ENCODE results near the gene PCSK4.

- TF ChIP-seq EP300 (IDR thresholded peaks at IDR 0.05) (no peak), POLR2A (IDR thresholded peaks at IDR 0.05) (no peak)
- TF ChIP-seq, protein P1, sequence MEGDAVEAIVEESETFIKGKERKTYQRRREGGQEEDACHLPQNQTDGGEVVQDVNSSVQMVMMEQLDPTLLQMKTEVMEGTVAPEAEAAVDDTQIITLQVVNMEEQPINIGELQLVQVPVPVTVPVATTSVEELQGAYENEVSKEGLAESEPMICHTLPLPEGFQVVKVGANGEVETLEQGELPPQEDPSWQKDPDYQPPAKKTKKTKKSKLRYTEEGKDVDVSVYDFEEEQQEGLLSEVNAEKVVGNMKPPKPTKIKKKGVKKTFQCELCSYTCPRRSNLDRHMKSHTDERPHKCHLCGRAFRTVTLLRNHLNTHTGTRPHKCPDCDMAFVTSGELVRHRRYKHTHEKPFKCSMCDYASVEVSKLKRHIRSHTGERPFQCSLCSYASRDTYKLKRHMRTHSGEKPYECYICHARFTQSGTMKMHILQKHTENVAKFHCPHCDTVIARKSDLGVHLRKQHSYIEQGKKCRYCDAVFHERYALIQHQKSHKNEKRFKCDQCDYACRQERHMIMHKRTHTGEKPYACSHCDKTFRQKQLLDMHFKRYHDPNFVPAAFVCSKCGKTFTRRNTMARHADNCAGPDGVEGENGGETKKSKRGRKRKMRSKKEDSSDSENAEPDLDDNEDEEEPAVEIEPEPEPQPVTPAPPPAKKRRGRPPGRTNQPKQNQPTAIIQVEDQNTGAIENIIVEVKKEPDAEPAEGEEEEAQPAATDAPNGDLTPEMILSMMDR (IDR thresholded peaks at IDR 0.05) = no peak
Observed at GRCh38 chr19:1534972-1535371, 44.8 kb upstream of the PCSK4 start.

Measured in tibial nerve (tissue), 4 donors.